GM21723 (cell line): ENCODE measurements around the gene ZGPAT.
"Not testable (repeated sequence)": the region's sequence is repeated elsewhere in the genome, so short reads cannot be mapped to it uniquely, and the experiment has no call there.

Experiments
- ATAC-seq: cut with Tn5 transposase; IDR thresholded peaks from one replicate; pipeline ENCODE4 v1.9.1; 2021; ENCODE audit warnings: mild to moderate bottlenecking, moderate library complexity; ENCODE audit not compliant: unreplicated experiment

The ZGPAT gene, protein sequence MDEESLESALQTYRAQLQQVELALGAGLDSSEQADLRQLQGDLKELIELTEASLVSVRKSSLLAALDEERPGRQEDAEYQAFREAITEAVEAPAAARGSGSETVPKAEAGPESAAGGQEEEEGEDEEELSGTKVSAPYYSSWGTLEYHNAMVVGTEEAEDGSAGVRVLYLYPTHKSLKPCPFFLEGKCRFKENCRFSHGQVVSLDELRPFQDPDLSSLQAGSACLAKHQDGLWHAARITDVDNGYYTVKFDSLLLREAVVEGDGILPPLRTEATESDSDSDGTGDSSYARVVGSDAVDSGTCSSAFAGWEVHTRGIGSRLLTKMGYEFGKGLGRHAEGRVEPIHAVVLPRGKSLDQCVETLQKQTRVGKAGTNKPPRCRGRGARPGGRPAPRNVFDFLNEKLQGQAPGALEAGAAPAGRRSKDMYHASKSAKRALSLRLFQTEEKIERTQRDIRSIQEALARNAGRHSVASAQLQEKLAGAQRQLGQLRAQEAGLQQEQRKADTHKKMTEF

DNA sequence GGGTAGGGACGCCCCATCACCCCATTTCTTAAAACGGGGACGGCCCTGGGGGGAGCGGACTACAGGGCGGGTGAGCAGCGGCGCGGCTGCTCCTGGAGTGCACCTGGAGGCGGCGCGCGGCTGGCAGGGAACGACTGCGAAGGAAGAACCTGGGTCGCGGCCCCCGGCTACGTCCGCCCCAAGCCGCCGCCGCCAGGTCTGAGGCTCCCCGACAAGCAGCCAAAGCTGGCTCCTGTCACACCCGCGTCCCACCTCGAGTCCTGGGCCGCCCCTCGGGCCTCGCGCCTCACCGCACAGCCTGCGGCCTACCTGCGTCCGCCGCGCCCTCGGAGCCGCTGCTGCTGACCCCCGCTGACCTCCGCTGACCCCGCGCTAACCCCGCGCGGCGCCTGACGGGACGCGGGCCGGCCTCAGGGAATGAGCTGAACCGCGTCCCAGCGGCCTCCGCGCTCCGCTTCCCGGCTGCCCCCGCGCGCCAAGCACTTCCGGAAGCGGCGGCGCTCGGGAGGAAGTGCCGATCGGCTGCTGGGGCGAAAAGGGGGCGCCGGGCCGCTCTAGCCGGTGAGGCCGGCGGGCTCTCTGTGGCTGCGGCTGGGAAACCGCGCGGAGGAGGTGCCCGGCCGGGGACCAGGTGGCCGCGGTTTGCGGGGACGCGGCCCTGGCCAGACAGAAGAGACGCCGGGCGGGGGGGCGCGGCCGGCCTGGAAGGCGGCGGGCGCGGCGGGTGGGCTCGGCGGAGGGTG lies at the start of gene ZGPAT, which contains the start of gene ARFRP1:
Gene ZGPAT (plus strand): TSS at position 482 of the 743 bp plus-strand sequence. CDS start 542 bp downstream, outside the sequence.
Gene ARFRP1 (minus strand): TSS at position 419 of the 743 bp plus-strand sequence. CDS start 885 bp downstream, outside the sequence.
- ATAC-seq = peak; percentile 75

DNA sequence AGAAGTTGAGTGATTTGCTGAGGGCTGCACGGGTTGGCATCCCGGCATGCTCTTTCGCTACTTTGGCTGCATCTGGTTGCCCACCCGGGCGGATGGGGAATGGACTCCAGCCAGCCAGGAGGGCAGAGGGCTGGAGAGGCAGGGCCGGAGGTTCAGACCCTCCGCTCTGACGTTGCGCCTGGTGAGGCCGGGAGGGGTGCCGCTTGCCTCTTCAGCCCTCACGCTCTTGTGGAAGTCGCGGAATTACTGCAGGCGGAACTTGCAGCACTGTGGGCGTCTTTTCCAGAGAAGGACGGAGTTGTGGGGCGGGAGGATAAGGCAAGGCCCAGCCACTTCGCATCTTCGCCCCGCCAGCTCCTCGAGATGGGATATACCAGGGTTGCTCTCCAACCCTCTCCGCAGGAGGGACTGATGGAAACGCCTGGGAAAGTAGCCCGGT lies 49.1 kb upstream of the ZGPAT start:
- peak; percentile 14 for ATAC-seq

DNA sequence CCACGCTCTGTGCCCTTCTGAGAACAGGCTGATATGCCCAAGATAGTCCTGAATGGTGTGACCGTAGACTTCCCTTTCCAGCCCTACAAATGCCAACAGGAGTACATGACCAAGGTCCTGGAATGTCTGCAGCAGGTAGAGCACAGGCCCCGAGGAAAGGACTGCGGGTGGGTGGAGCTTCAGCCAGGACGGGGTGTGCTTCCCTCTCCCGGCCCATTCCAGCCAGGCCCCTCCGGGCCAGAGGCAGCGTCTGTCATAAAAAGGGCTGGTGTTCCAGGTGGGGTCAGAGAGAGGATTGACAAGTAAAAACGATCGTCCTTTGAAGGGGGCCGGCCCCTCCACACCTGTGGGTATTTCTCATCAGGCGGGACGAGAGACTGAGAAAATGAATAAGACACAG lies 48.5 kb upstream of the ZGPAT start:
- ATAC-seq = no peak

DNA sequence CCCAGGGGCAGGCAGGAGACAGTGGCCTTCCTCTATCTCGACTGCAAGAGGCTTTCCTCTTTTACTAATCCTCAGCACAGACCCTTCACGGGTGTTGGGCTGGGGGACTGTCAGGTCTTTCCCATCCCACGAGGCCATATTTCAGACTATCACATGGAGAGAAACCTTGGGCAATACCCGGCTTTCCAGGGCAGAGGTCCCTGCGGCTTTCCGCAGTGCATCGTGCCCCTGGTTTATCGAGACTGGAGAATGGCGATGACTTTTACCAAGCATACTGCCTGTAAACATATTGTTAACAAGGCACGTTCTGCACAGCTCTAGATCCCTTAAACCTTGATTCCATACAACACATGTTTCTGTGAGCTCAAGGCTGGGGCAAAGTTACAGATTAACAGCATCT lies 47.7 kb upstream of the ZGPAT start:
- not testable (repeated sequence) for ATAC-seq

DNA sequence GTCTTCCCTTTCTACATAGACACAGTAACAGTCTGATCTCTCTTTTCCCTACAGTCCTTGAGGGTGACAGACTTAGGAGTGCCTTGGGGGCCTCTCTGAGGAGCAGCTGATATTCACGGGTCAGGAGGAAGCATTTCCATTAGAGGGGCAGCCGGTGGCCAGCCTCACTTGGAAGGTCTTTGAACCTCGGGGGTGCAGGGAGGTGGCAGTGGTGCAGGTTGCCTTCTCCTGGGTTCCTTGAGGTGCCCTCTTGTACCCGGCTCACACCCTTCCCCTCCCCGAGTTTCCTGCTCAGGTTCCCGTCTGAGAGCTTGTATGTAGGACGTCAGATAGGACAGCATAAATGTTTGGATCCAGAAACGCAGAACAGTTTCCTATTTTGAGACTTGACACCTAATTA lies 47.2 kb upstream of the ZGPAT start:
- ATAC-seq = no peak

DNA sequence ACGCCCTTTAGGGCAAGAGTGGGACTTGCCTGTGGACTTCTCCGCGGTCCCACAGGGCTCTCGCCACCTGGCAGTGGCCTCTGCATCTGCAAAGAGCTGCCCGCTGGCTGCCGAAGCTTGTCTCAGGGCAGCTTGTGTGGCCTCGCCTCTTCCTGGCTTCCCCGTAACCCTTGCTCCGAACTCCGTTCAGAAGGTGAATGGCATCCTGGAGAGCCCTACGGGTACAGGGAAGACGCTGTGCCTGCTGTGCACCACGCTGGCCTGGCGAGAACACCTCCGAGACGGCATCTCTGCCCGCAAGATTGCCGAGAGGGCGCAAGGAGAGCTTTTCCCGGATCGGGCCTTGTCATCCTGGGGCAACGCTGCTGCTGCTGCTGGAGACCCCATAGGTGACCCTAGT lies 46.7 kb upstream of the ZGPAT start:
- no peak for ATAC-seq

DNA sequence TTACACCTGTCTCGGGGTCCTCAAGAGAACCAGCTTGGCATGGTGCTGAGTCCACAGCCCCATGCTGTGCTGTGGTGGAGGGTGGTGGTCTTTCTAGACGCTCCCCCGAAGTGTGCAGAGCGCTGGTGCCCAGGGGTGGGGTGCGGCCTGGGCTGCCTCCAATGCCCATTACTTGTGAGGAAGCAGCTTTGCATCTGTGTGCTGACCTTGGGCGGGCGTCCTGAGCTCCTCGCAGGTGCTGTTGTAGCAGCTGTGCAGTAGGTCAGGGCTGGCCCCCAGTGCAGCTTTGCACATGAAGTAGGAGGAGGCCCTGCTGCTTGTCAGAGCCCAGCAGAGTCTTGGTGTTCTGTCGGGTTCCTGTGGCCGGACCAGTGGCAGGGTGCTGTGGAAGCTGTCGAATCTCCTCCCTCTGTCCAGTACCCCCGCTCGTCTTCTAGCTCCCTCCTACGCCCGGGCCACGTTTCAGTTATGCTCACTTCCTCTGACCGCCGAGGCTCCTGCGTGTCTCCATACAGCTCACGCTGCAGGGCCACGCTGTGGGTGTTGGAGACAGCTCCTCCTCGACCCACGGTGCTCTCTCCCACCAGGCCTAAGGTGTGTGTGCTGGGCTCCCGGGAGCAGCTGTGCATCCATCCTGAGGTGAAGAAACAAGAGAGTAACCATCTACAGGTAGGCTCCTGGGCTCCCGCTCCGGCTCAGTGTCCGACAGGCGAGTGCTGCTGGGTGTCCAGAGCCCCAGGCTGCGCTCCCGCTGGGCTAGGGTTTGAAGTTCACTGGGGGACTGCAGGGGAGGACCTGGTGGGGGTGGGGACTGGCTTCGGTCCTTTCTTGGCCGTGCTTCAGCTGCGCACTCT lies 45.7 kb upstream of the ZGPAT start:
- no peak for ATAC-seq

DNA sequence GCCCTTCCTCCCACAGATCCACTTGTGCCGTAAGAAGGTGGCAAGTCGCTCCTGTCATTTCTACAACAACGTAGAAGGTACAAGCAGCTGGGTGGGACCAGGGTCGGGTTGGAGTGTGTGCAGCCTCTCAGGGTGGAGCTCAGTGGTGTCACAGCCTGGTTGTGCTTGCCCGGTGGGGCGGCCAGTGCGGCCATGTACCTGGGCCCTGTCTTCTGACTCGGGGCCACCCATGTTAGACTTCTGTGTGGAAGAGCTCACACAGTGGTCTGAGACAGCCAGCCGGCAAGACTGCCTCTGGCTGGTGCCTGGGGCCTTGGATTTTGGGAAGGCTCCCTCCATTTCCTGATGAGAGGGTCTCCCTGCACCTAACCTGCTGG lies 45.0 kb upstream of the ZGPAT start:
- no peak for ATAC-seq

DNA sequence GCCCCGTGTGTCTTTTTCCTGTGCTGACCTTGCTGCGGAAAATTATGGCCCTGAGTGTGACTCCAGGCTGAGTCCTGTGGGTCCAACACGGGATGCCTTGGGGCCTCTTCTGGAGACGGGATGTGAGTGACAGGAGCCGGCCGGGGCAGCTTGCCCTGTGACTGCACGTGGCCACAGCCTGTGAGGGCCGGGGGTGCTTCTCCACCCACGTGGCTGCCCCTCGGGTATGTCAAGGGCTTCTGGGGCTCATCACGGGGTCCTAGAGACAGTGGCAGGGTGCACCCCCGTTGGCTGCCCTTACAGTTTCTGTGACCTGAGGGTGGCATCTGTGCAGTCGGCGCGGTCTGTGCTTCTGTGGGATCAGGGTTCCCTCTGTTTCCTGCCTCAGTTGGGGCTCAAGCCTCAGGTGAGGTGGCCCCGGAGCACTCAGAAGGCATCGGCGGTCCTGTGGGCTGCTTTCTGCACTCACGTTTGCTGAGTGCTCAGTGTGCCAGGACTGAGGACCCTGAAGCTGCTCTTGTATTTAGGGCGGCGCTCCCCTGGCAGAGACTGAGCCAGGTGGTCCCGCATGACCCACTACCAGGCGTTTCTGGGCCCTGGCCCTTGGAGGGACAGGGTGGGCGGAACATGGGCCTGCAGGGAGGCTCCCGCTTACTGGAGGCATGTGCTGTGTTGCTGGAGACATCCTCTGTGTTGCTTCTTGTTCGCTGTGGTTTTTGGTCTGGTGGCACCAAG lies 44.3 kb upstream of the ZGPAT start:
- no peak for ATAC-seq

DNA sequence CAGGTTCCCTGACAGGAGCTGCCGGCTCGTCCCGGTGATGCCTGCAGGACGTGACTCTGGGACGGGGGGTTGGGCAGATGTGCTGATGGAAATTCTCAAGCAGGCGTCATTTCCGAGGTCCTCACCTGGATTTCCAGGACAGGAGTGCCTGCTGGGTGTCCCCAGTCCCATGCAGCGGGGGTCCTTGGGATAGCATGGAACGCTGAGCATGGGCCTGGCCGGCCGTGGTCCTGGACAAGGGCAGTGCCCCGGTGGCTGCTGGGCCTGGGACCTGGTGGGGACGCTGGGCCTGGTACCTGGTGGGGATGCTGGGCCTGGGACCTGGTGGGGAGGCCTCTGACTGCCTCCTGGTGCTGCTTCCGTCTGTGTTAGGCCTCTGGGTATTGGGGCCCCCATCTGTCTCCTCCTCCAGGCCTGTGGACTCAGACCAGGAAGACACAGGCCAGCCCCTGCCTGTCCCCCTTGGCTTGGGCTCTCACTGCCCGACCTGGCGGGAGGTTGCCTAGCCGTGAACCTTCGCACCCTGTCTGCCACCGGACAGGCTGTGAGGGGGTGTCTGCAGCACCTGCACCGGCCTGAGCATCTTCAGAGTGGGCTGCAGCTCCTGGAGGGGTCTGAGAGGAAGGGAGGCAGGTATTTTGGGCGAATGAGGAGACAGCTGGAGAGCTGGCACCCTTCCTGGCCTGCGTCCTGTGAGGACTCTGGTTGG lies 43.5 kb upstream of the ZGPAT start:
- no peak for ATAC-seq

DNA sequence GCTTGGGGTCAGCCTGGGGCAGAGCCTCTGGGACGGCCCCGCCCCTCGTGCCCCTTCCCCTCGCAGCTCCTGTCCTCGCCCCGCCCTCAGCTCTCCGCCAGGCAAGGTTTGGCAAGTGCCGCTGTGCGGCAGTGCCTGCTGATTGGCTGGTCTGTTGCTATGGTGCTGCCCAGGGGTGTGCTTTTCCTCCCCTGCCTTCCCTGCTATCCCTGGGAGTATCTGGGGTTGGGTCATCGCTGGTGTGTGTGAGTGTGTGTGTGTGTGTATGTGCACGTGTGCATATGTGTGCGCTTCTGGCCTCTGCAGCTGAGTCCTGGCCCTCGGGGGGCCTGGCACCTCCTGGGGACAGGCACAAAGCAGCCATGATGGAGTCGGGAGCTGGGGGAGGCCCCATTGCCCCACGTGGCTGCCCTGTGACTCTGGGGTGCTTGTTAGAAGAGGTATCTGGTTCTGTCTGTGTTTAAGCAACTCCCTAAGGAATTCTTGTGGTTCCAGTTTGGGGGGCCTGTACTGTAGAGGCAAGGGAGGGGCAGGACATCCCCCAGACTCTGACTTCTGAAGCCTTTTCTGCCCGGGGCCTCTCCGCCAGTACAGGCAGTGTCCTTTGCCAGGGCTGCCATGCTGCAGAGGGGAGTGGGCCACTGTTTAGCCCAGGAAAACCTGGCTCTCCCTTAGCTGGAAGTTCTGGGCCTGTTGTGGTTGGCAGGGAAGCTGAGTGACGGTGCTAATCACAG lies 42.8 kb upstream of the ZGPAT start:
- ATAC-seq = no peak

DNA sequence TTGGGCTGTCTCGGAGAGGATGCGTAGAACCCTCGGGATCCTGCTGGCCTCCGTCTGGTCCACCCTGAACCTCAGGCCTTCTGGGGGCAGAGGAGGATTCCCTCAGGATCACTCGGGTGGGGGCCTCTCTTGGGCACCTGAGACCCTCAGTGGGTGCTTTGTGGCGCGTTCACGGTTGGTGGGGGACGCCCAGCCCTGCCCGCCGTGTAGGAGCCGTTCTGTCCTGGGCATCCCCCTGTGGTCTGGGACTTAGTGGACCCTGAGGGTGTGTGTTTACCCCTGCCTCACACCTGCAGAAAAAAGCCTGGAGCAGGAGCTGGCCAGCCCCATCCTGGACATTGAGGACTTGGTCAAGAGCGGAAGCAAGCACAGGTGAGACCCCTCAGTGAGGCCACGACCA lies 42.1 kb upstream of the ZGPAT start:
- ATAC-seq = no peak

DNA sequence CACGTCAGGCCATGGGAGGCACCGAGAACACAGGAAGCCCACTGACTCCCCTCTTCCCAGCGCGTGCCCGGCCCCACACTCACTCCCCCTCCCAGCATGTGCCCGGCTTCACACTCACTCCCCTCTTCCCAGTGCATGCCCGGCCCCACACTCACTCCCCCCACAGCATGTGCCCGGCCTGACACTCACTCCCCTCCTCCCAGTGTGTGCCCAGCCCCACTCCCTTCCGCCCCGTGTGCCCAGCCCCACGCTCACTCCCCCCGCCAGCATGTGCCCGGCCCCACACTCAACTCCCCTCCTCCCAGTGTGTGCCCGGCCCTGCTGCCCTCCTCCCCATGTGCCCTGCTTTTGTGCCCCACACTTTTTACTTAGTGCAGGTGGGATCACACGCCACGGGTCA lies 40.0 kb upstream of the ZGPAT start:
- no peak for ATAC-seq

DNA sequence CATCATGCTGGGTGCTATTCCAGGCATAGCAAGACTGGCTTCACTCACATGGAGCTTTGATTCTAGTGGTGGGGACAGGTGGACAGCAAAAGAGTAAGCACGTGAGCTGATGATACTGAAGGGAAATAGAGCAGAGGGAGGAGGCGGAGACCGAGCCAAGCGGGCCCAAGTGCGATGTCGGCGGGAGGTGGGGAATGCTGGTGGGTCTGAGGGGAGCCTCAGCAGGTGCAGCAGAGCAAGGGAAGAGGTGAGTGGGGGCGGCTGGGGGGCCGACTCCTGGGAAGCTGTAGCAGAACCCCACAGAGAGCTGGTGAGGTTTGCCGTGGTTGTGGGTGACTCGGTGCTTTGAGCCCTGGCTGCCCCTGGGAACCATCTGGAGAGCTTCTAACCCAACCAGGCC lies 39.5 kb upstream of the ZGPAT start:
- no peak for ATAC-seq

DNA sequence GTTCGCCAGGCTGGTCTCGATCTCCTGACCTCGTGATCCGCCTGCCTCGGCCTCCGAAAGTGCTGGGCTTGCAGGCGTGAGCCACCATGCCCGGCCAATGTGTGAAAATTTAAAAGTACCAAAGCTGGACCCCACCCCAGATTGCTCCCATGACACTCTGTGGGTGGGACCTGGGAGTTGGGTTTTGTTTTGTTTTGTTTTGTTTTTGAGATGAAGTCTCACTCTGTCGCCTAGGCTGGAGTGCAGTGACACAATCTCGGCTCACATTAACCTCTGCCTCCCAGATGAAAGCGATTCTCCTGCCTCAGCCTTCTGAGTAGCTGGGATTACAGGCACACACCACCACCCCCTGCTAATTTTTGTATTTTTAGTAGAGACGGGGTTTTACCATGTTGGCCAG lies 36.1 kb upstream of the ZGPAT start:
- not testable (repeated sequence) for ATAC-seq

DNA sequence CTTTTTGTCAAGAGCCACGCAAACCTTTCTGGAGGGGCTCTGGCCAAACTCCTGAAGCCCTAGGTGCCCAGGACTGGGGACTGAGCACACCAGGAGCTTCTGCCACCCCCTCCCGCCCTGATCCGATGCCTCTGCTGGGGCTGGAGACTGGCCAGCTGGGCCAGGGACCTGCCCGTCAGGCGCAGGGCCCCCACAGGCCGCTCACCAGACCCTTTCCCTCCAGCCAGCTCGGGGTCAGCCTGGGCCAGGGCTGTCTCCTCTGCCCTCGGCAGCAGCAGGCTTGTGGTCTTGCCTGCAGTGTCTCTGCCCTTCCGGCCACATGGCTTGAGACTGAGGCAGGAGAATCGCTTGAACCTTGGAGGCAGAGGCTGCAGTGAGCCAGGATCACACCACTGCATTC lies 35.2 kb upstream of the ZGPAT start:
- ATAC-seq = no peak

DNA sequence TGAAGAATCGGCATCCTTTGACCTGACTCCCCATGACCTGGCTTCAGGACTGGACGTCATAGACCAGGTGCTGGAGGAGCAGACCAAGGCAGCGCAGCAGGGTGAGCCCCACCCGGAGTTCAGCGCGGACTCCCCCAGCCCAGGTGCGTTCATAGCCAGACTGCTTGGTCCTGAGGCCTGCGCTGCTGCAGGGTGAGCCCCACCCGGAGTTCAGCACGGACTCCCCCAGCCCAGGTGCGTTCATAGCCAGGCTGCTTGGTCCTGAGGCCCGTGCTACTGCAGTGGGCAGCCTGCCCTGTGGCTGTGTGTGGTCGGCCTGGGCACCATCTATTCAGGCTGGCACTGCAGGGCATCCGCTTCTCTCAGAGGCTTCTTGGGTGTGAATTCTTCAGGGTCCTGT lies 33.9 kb upstream of the ZGPAT start:
- no peak for ATAC-seq

DNA sequence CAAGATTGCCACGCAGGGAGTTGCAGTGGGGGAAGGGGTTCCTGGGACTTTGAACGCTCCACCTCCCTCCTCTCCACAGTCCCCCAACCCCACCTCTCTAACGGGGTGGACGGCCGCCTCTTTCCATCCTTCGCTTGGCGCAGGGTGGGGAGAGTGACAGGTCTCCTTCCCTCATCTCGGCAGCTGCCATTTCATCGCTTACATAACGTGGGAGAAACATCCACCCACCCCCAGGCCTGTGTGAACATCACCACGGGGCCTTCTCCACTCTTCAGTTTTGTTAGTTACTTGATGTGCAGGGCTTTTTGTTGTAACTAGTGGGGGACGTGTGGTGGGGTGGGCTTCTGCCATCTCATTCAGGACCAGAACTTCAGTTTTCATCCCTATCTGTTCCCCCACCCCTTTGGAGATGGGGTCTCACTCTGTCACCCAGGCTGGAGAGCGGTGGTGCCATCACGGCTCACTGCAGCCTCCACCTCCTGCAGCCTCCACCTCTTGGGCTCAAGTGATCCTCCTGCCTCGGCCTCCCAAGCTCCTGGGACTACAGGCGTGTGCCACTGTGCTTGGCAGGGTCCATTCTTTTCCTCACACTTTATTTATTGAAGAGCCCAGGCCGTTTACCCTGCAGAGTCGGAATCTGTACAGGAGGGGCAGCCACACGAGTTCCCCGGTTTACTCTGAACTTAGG lies 32.0 kb upstream of the ZGPAT start:
- ATAC-seq = no peak
